Parathyroid adenoma (tissue), 2 donors: ENCODE measurements around the gene CD300LG.
A peak's percentile ranks its signal among the peaks of the same experiment; 100 is the strongest.

Source experiments
- H2AFZ ChIP-seq: fragments of 300-600 bp; sonication (generic); one replicate; pipeline ENCODE4 v1.7.0; 2017; ENCODE audit warnings: antibody characterized with exemption, mild to moderate bottlenecking
- H3K27ac ChIP-seq: fragments of 300-600 bp; sonication (generic); one replicate; pipeline ENCODE4 v1.7.0; 2017
- H3K27me3 ChIP-seq: fragments of 300-600 bp; sonication (generic); one replicate; pipeline ENCODE4 v1.7.0; 2017; ENCODE audit warnings: low read length; ENCODE audit not compliant: control insufficient read depth, insufficient read depth
- H3K36me3 ChIP-seq: fragments of 300-600 bp; sonication (generic); one replicate; pipeline ENCODE4 v1.7.0; 2017; ENCODE audit warnings: low read length; ENCODE audit not compliant: control insufficient read depth, insufficient read depth
- H3K4me1 ChIP-seq: fragments of 300-600 bp; sonication (generic); one replicate; pipeline ENCODE4 v1.7.0; 2017; ENCODE audit warnings: control low read depth
- H3K4me2 ChIP-seq: fragments of 300-600 bp; sonication (generic); one replicate; pipeline ENCODE4 v1.7.0; 2017; ENCODE audit warnings: low read length
- H3K4me3 ChIP-seq: fragments of 300-600 bp; sonication (generic); one replicate; pipeline ENCODE4 v1.7.0; 2017; ENCODE audit warnings: low read depth, low read length
- H3K79me2 ChIP-seq: fragments of 300-600 bp; sonication (generic); one replicate; pipeline ENCODE4 v1.7.0; 2017; ENCODE audit warnings: control low read depth
- H3K9ac ChIP-seq: fragments of 300-600 bp; sonication (generic); one replicate; pipeline ENCODE4 v1.7.0; 2017; ENCODE audit warnings: mild to moderate bottlenecking
- H3K9me3 ChIP-seq: fragments of 300-600 bp; sonication (generic); one replicate; pipeline ENCODE4 v1.7.0; 2017; ENCODE audit warnings: low read length; ENCODE audit not compliant: control insufficient read depth
- CTCF ChIP-seq: fragments of 300-600 bp; sonication (generic); IDR thresholded peaks from one replicate; pipeline ENCODE4 v1.7.0; 2017; ENCODE audit warnings: antibody characterized with exemption, mild to moderate bottlenecking
- donor health status: primary hyperparathyroidism.

CD300LG gene

GRCh38 chr17:43842975-43843325 lies 4.0 kb upstream of the CD300LG start:
- Histone ChIP-seq H3K9ac (no peak overlapping the region), H3K4me3 (no peak overlapping the region), H3K4me1 (no peaks in the 10 kb centered on the region), H3K79me2 (no peaks in the 10 kb centered on the region), H3K4me2 (no peak overlapping the region), H2AFZ (peak overlapping the region; percentile 24), H3K27me3 (no peaks in the 10 kb centered on the region), H3K27ac (no peak overlapping the region), H3K36me3 (no peaks in the 10 kb centered on the region), H3K9me3 (no peaks in the 10 kb centered on the region)
- TF ChIP-seq CTCF: no peak

- TF ChIP-seq CTCF: no peak
- no peak overlapping the region for H3K27ac ChIP-seq
- H3K27me3 ChIP-seq: no peaks in the 10 kb centered on the region
- H3K4me1 ChIP-seq: no peaks in the 10 kb centered on the region
- no peaks in the 10 kb centered on the region for H3K36me3 ChIP-seq
- H3K4me2 ChIP-seq: no peak overlapping the region
- no peak overlapping the region for H2AFZ ChIP-seq
- no peak overlapping the region for H3K4me3 ChIP-seq
- H3K9ac ChIP-seq: no peak overlapping the region
- H3K79me2 ChIP-seq: no peaks in the 10 kb centered on the region
- H3K9me3 ChIP-seq: no peaks in the 10 kb centered on the region
Observed at GRCh38 chr17:43844241-43844640, 2.7 kb upstream of the CD300LG start.

- Histone ChIP-seq H3K9ac (no peak overlapping the region), H2AFZ (peak overlapping the region; percentile 4), H3K79me2 (no peaks in the 10 kb centered on the region), H3K4me3 (no peak overlapping the region), H3K27ac (no peak overlapping the region), H3K36me3 (no peaks in the 10 kb centered on the region), H3K4me2 (no peak overlapping the region), H3K27me3 (no peaks in the 10 kb centered on the region), H3K4me1 (no peaks in the 10 kb centered on the region), H3K9me3 (no peaks in the 10 kb centered on the region)
- no peak for TF ChIP-seq CTCF
Observed at GRCh38 chr17:43845766-43846165, 1.2 kb upstream of the CD300LG start.

GRCh38 chr17:43846221-43846712 lies 709 bp upstream of the CD300LG start:
- Histone ChIP-seq H3K79me2 (no peaks in the 10 kb centered on the region), H3K27ac (no peak overlapping the region), H3K9me3 (no peaks in the 10 kb centered on the region), H3K4me2 (no peak overlapping the region), H3K27me3 (no peaks in the 10 kb centered on the region), H3K36me3 (no peaks in the 10 kb centered on the region), H3K4me1 (no peaks in the 10 kb centered on the region), H3K9ac (no peak overlapping the region), H2AFZ (peak overlapping the region; percentile 4), H3K4me3 (no peak overlapping the region)
- TF ChIP-seq CTCF: peak; percentile 99

- no peaks in the 10 kb centered on the region for H3K36me3 ChIP-seq
- H3K4me3 ChIP-seq: no peak overlapping the region
- no peaks in the 10 kb centered on the region for H3K79me2 ChIP-seq
- H2AFZ ChIP-seq: no peak overlapping the region
- H3K9me3 ChIP-seq: no peaks in the 10 kb centered on the region
- H3K27ac ChIP-seq: no peak overlapping the region
- no peaks in the 10 kb centered on the region for H3K4me1 ChIP-seq
- TF ChIP-seq CTCF: no peak
- no peaks in the 10 kb centered on the region for H3K27me3 ChIP-seq
- H3K9ac ChIP-seq: no peak overlapping the region
- H3K4me2 ChIP-seq: no peak overlapping the region
Observed at GRCh38 chr17:43848601-43849000, 1.6 kb downstream of the CD300LG start.
